GM20000 (cell line): ENCODE data around the gene ADORA3.
A peak's percentile ranks its signal among the peaks of the same experiment; 100 is the strongest.

ENCODE experiments used
- DNase-seq: peaks from one replicate; pipeline ENCODE4 v3.0.0; 2012; ENCODE audit warnings: low spot score
- TF ChIP-seq, protein P1 (sequence below): IDR thresholded peaks from 2 replicates; pipeline ENCODE4 v1.5.1; 2012; ENCODE audit warnings: mild to moderate bottlenecking, control low read depth; ENCODE audit errors: extremely low read depth, missing control alignments

The ADORA3 gene

DNA sequence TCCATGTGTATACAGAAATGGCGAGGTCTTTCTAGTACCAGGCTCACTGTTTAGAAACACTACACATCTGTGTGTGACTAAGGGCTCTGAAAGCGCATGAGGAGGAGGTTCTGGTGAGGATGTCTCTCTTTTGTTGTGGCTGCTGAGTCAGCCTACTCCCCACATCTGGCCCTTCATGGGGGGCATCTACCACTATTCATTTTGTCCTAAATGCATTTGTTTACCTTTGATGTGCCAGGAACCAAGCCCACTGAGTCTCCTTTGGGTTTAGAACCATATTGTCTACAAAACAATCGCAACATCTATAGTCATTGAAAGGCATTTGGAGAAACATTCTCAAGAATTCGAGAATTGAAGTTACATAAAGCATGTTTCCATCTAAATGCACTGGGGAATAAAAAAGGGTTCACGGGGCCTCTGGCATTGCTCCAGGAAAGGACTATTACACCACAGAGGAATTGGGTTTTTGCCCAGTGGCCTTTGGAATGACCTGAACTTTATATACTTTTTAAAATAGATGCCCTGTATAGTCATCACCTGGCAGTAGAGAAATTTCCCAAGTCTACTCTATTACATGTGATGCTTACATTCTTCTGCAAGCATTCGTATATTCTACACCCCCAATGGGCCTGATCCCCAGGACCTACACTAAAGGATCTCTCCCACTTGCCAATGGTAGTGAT, 35.1 kb upstream of the ADORA3 start:
- DNase-seq = no peak

DNA sequence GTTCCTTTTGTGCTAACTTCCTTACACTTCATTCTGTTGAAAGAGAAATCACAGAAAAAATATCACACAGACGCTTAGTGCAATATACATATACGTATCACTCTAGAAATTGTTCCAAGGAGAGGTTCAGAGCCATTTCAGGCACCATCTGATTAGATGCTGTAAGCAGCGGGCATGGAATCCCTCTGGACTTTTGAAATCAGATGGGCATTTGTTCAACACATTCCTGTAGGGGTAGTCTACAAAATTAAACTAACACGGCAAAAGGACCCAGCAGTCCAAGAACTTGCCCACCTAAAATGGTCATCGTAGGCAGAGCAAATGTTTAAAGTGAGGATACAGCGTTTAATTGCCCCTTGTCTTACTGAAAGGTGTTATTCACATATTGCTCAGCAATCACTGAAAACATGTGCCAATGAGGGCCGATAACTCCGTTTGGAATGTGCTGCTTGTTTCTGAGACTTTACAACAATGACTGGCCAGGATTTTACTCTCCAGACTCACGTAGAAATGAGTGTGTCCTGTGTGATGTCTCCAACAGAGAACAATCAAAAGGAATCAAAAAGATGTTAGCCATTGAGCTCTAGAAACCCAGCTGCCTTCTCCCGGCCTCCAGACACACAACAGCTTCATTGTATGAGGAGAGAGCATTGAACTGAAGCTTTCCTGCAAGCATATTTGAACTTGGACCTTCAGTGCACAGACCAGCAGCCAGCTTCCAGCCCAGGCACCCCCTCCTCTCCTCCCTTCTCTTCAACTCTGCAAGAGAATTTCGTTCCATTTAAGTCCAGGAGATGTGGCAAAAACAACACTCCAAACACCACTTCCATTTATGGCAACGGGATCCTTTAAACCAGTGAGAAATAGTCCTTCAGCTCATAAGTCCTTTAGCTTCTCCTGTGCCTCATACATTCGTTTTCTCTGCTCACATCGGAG, 32.1 kb upstream of the ADORA3 start:
- TF ChIP-seq, protein P1, sequence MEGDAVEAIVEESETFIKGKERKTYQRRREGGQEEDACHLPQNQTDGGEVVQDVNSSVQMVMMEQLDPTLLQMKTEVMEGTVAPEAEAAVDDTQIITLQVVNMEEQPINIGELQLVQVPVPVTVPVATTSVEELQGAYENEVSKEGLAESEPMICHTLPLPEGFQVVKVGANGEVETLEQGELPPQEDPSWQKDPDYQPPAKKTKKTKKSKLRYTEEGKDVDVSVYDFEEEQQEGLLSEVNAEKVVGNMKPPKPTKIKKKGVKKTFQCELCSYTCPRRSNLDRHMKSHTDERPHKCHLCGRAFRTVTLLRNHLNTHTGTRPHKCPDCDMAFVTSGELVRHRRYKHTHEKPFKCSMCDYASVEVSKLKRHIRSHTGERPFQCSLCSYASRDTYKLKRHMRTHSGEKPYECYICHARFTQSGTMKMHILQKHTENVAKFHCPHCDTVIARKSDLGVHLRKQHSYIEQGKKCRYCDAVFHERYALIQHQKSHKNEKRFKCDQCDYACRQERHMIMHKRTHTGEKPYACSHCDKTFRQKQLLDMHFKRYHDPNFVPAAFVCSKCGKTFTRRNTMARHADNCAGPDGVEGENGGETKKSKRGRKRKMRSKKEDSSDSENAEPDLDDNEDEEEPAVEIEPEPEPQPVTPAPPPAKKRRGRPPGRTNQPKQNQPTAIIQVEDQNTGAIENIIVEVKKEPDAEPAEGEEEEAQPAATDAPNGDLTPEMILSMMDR = no peak
- no peak for DNase-seq

More for the DNA sequence above, 35.1 kb upstream of the ADORA3 start:
- TF ChIP-seq, protein P1 = no peak

DNA sequence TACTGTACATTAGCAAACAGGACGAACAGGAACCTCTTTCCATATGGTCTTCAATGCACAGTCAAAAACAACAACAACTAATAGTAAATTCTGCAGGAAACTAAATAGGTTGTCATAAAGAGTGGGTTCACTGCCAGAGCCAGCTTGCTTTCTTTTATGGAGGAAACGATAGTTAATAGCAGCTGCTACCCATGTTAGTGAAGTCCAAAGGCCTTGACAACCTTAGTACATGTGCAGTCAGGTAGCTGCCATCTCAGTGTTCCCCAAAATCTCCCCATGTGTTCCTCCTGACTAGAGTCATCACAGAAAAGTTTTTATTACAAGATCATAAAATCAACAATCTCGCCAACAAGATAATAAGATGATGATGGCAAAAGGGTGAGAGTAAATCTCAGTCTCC, 16.6 kb upstream of the ADORA3 start:
- DNase-seq = no peak
- TF ChIP-seq, protein P1 = no peak

DNA sequence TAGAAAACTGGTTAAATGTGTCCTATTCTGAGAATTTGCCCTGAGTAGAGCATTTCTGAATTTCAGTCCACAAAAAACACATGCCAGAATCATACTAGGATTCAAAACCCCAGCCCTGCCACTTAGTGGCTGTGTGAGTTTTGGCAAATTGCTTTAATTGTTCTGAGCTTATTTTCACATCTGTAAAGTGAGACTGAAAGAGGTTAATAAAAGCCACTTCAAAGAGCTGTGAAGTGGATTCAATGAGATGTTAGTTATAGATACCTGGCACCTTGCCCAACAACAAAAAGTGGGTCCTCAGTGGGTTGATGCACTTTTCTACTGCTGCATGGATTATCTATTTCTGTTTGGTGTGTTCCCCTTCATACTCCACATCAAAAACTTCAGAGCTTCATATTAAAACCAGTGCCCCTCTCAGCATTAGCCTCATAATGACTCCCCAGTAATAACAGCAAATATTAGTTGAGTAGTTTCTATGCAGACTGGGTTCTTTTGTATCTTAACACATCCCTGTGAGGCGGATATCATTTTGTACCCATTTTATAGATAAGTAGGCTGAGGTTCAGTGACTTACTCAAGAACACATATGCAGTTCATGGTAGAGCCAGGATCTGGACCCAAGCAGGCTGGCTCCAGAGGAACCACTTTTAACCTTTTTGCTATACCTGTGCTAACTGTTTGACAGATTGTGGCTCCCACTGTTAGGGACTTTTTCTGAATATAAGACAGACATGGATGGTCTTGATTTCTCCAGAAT, 14.2 kb upstream of the ADORA3 start:
- TF ChIP-seq, protein P1 = no peak
- no peak for DNase-seq

DNA sequence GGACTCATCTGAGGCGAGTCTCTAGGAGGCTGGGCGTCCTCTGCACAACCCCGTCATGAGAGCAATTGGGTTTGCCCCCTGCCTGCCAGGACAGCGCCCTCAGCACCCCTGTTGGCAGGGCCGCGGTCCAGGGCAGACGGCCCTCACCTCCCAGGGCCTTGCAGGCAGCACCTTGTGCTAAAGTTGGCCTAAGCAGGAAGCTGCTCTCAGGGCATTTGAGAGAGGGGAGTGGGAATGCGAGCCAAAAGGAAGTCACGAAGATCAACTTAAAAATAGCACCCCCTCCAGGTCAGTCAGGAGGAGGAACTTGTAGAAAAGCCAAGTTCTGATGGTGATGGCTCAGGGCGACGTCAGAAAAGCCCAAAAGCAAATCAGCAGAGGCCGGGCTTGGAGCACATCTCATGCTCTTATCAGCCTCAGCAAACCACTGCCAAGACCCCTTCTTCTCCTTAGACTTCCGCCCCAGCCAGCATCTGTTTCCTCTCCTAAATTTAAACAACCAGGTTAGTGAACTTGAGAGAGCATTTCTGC, 12.6 kb upstream of the ADORA3 start:
- DNase-seq = peak; percentile 68
- TF ChIP-seq, protein P1 = peak; percentile 21

DNA sequence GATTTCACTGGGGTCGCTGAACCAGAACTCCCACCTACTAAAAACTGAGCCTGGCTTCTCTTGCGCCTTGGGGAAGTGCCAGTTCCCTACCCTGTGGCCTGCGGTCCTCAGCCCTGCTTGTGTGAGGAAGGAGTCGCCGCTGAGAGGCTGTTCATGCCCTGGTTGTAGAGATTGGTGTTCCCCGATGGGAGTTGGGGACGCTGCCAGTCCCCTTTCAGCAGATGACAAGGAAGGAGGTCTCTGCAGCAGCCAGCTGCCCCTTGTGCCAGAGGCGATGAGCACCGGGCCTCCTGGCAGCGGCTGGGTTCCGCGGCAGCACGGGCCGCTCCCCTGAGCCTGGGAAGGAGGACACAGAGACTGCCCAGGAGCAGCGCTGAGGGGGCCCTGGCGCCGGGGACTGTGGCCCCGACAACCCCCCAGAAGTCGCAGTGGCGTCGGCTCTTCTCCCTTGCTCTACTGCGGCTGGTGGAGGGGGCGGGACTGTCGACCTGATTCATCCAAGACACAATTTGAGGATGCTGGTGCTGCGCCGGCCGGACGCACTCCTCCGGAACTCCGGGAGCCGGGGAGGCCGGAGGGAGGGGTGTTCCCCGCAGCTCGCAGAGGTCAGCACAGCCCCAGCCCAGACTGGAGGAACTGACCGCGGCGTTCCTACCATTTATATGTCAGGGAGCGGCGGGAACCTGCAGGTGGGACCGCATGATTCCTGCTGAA, 12.0 kb upstream of the ADORA3 start:
- TF ChIP-seq, protein P1 = no peak

More for the DNA sequence above, 12.0 kb upstream of the ADORA3 start:
- DNase-seq = no peak
